IMR-90 (cell line): ENCODE results near the gene CLDN14. TPM values are rescaled to one million over a fixed set of nuclear protein-coding genes. Genes with fewer than 3 reads are reported as not detected.

Source experiments
- ATAC-seq: fragments of 200-7000 bp; cut with Tn5 transposase; 2 replicates; pipeline ENCODE4 v1.9.1; 2020; ENCODE audit warnings: low read depth, mild to moderate bottlenecking, moderate library complexity
- BruUV-seq: library from RNA; stranded (reverse); fragments of 400-500 nt; replicated peaks from 2 replicates; lab custom pipeline; 2021; lab: Mats Ljungman, UMichigan
- CTCF ChIA-PET: fragments of 300-600 bp; formaldehyde crosslinking; extraction: SDS; loops from one replicate; lab custom pipeline; 2021; ENCODE audit warnings: antibody characterized with exemption; lab: Yijun Ruan, JAX
- POLR2A ChIA-PET: fragments of 300-600 bp; sonication (Branson Sonifier 250); formaldehyde crosslinking; loops from one replicate; lab custom pipeline; 2022; ENCODE audit warnings: antibody characterized with exemption; ENCODE audit not compliant: unreplicated experiment; lab: Charles Lee
- DNase-seq: peaks from one replicate; pipeline ENCODE4 v3.0.0; 2013
- H2AFZ ChIP-seq: replicated peaks from 2 replicates; pipeline ENCODE3; 2013; ENCODE audit warnings: low read length, mild to moderate bottlenecking; ENCODE audit not compliant: poor library complexity
- H2AK5ac ChIP-seq: 2 replicates; pipeline ENCODE4 v1.6.1; 2013; ENCODE audit warnings: low read depth, low read length, inconsistent platforms
- H2AK9ac ChIP-seq: replicated peaks from 2 replicates; pipeline ENCODE3; 2013; ENCODE audit warnings: mild to moderate bottlenecking, low read depth, low read length, moderate library complexity; ENCODE audit not compliant: poor library complexity
- H2BK120ac ChIP-seq: 2 replicates; pipeline ENCODE4 v1.6.1; 2013; ENCODE audit warnings: low read depth, low read length, inconsistent platforms
- H2BK15ac ChIP-seq: 3 replicates; pipeline ENCODE4 v1.6.1; 2013; ENCODE audit warnings: low read depth, low read length, inconsistent platforms
- H2BK20ac ChIP-seq: 2 replicates; pipeline ENCODE4 v1.6.1; 2013; ENCODE audit warnings: low read depth, mild to moderate bottlenecking, inconsistent platforms, low read length, moderate library complexity
- H2BK5ac ChIP-seq: 2 replicates; pipeline ENCODE4 v1.6.1; 2013; ENCODE audit warnings: mild to moderate bottlenecking, low read depth, low read length, inconsistent platforms; ENCODE audit not compliant: poor library complexity, severe bottlenecking
- H3K14ac ChIP-seq: replicated peaks from 2 replicates; pipeline ENCODE4 v1.6.1; 2013; ENCODE audit warnings: low read depth, low read length, inconsistent platforms
- H3K18ac ChIP-seq: 2 replicates; pipeline ENCODE4 v1.6.1; 2013; ENCODE audit warnings: low read depth, low read length, control low read depth
- H3K23ac ChIP-seq: 2 replicates; pipeline ENCODE4 v1.6.1; 2013; ENCODE audit warnings: low read depth, low read length, inconsistent platforms
- H3K27ac ChIP-seq: 2 replicates; pipeline ENCODE4 v1.5.1; 2013; ENCODE audit warnings: mild to moderate bottlenecking, control low read depth, low read length; ENCODE audit not compliant: insufficient read depth
- H3K27me3 ChIP-seq: 2 replicates; pipeline ENCODE4 v1.6.1; 2013; ENCODE audit warnings: low read length; ENCODE audit not compliant: control insufficient read depth, insufficient read depth
- H3K36me3 ChIP-seq: 2 replicates; pipeline ENCODE4 v1.6.1; 2013; ENCODE audit warnings: low read length, mixed read lengths; ENCODE audit not compliant: control insufficient read depth, insufficient read depth
- H3K4ac ChIP-seq: 2 replicates; pipeline ENCODE4 v1.6.1; 2013; ENCODE audit warnings: low read depth, low read length, inconsistent platforms
- H3K4me1 ChIP-seq: 2 replicates; pipeline ENCODE4 v1.6.1; 2013; ENCODE audit warnings: low read length, mixed read lengths; ENCODE audit not compliant: control insufficient read depth, insufficient read depth
- H3K4me2 ChIP-seq: 2 replicates; pipeline ENCODE4 v1.6.1; 2013; ENCODE audit warnings: low read depth, mild to moderate bottlenecking, control low read depth, low read length, moderate library complexity
- H3K4me3 ChIP-seq: 2 replicates; pipeline ENCODE4 v1.5.1; 2013; ENCODE audit warnings: low read depth, mild to moderate bottlenecking, control low read depth, low read length, moderate library complexity; ENCODE audit not compliant: insufficient read depth
- H3K56ac ChIP-seq: 2 replicates; pipeline ENCODE4 v1.6.1; 2013; ENCODE audit warnings: low read length, inconsistent platforms; ENCODE audit not compliant: insufficient read depth; ENCODE audit errors: extremely low read depth
- H3K79me1 ChIP-seq, 2 experiments: 2 replicates each; pipeline ENCODE4 v1.6.1; 2013; ENCODE audit warnings: low read length in 2 of 2, inconsistent platforms in 1 of 2, low read depth in 1 of 2
- H3K9ac ChIP-seq: 2 replicates; pipeline ENCODE4 v1.6.1; 2013; ENCODE audit warnings: low read depth, low read length, control low read depth
- H3K9me1 ChIP-seq: 2 replicates; pipeline ENCODE4 v1.6.1; 2013; ENCODE audit warnings: low read length, inconsistent platforms; ENCODE audit not compliant: insufficient read depth
- H3K9me3 ChIP-seq: 2 replicates; pipeline ENCODE4 v1.6.1; 2013; ENCODE audit warnings: low read length; ENCODE audit not compliant: control insufficient read depth, insufficient read depth
- H4K20me1 ChIP-seq: 2 replicates; pipeline ENCODE4 v1.6.1; 2013; ENCODE audit warnings: low read length, inconsistent platforms; ENCODE audit not compliant: insufficient read depth
- H4K5ac ChIP-seq: 2 replicates; pipeline ENCODE4 v1.6.1; 2013; ENCODE audit warnings: mild to moderate bottlenecking, low read depth, low read length, control low read depth
- H4K8ac ChIP-seq, 2 experiments: 2 replicates each; pipeline ENCODE4 v1.6.1; 2013; ENCODE audit warnings: low read depth in 2 of 2, low read length in 2 of 2, control low read depth in 1 of 2, inconsistent platforms in 1 of 2
- H4K91ac ChIP-seq: 2 replicates; pipeline ENCODE4 v1.6.1; 2013; ENCODE audit warnings: low read depth, low read length, inconsistent platforms; ENCODE audit not compliant: insufficient read depth
- BHLHE40 ChIP-seq: fragments of 150-350 bp; IDR thresholded peaks from 2 replicates; pipeline ENCODE4 v1.6.1; 2016; ENCODE audit warnings: mild to moderate bottlenecking, low read depth, low read length
- CEBPB ChIP-seq: IDR thresholded peaks from 2 replicates; pipeline ENCODE4 v1.6.1; 2012; ENCODE audit warnings: low read depth, low read length, improper control_type of control experiment
- ELK1 ChIP-seq: fragments of 150-350 bp; IDR thresholded peaks from 2 replicates; pipeline ENCODE4 v1.6.1; 2016; ENCODE audit warnings: low read depth, mild to moderate bottlenecking, low read length, moderate library complexity, borderline replicate concordance
- MAFK ChIP-seq: IDR thresholded peaks from 2 replicates; pipeline ENCODE4 v1.6.1; 2012; ENCODE audit warnings: low read depth, low read length, improper control_type of control experiment
- MAZ ChIP-seq: IDR thresholded peaks from 2 replicates; pipeline ENCODE4 v1.6.1; 2012; ENCODE audit warnings: low read depth, mild to moderate bottlenecking, low read length, improper control_type of control experiment, moderate library complexity, borderline replicate concordance
- MXI1 ChIP-seq: IDR thresholded peaks from 2 replicates; pipeline ENCODE4 v1.6.1; 2012; ENCODE audit warnings: low read depth, mild to moderate bottlenecking, low read length, moderate library complexity, borderline replicate concordance
- NFE2L2 ChIP-seq: fragments of 150-350 bp; IDR thresholded peaks from 2 replicates; pipeline ENCODE4 v1.6.1; 2016; ENCODE audit warnings: low read depth, mild to moderate bottlenecking, low read length
- POLR2A ChIP-seq: IDR thresholded peaks from 2 replicates; pipeline ENCODE4 v1.6.1; 2012; ENCODE audit warnings: mild to moderate bottlenecking, low read depth, low read length
- SMC3 ChIP-seq: fragments of 150-350 bp; IDR thresholded peaks from 2 replicates; pipeline ENCODE4 v1.6.1; 2016; ENCODE audit warnings: low read depth, mild to moderate bottlenecking, antibody characterized with exemption, low read length, moderate library complexity
- USF2 ChIP-seq: fragments of 150-350 bp; IDR thresholded peaks from 2 replicates; pipeline ENCODE4 v1.6.1; 2017; ENCODE audit warnings: mild to moderate bottlenecking, antibody characterized with exemption, low read length, low read depth
- WGBS, 2 experiments: methylation state at CpG; one replicate each; pipeline versions ENCODE4 v1.1.5 to v1.1.7; 2013; ENCODE audit warnings: missing lambda C conversion rate in 2 of 2; ENCODE audit not compliant: insufficient read length in 1 of 2; ENCODE audit errors: extremely low coverage in 2 of 2; 5-methylcytosine and 5-hydroxymethylcytosine counted together
- dilution Hi-C: fragments of 300-500 bp; cut with HindIII; formaldehyde crosslinking; loops from one replicate; pipeline ENCODE4 v1.14.3; 2018; ENCODE audit warnings: low sequenced_read_pairs; ENCODE audit not compliant: unreplicated experiment
- in situ Hi-C: fragments of 300-500 bp; cut with MboI; formaldehyde crosslinking; loops from 3 replicates; pipeline ENCODE4 v1.14.3; 2019; ENCODE audit warnings: low sequenced_read_pairs, inconsistent platforms, mixed read lengths
- intact Hi-C: fragments of 100-400 bp; cut with micrococcal nuclease; formaldehyde crosslinking; loops from 2 replicates; pipeline ENCODE4 v1.10.0; 2022
- polyA plus RNA-seq, 3 experiments: library from polyadenylated mRNA; depleted of rRNA; stranded (reverse); fragments of >200 nt; gene quantifications; 2 replicates each; pipeline ENCODE4 v1.2.3, GENCODE V29; 2012; ENCODE audit warnings: low replicate concordance in 1 of 3
- total RNA-seq: library from RNA; depleted of rRNA; stranded (reverse); fragments of >200 nt; gene quantifications from 2 replicates; pipeline ENCODE4 v1.2.3, GENCODE V29; 2012

Gene CLDN14
- total and polyA plus RNA-seq, 2 of the 4 experiments (the other 2 are of a cell fraction) = not detected

- Histone ChIP-seq H2BK15ac (no peak overlapping the region), H3K14ac (no peak overlapping the region), H3K4me3 (no peak overlapping the region), H2AK5ac (no peak overlapping the region), H3K9ac (no peak overlapping the region), H2BK20ac (no peak overlapping the region), H3K9me1 (no peaks in the 10 kb centered on the region), H3K27me3 (peaks cover 43% of the 10 kb centered on the region), H2BK5ac (no peak overlapping the region), H3K4me2 (no peak overlapping the region), H3K23ac (no peak overlapping the region), H3K4ac (no peak overlapping the region), H3K27ac (no peak overlapping the region), H3K36me3 (no peaks in the 10 kb centered on the region), H3K18ac (no peak overlapping the region), H2BK120ac (no peak overlapping the region), H3K4me1 (no peaks in the 10 kb centered on the region), H4K8ac (no peak overlapping the region), H4K20me1 (no peaks in the 10 kb centered on the region), H4K91ac (no peak overlapping the region), H4K5ac (no peak overlapping the region), H3K79me1 (no peaks in the 10 kb centered on the region), H3K56ac (no peak overlapping the region), H2AFZ (no peak overlapping the region), H3K9me3 (no peaks in the 10 kb centered on the region; the same call in 1 of the 2 replicates), H2AK9ac (no peak overlapping the region)
- in situ Hi-C loops = no loop called here
- no peak for TF ChIP-seq SMC3
- no peak for TF ChIP-seq USF2
- no peak for TF ChIP-seq MXI1
- no peak for TF ChIP-seq NFE2L2
- no peak for TF ChIP-seq ELK1
- TF ChIP-seq POLR2A = no peak
- TF ChIP-seq MAZ = no peak
- TF ChIP-seq MAFK = no peak
- TF ChIP-seq CEBPB = no peak
- TF ChIP-seq BHLHE40 = no peak
- dilution Hi-C loops = no loop called here
- intact Hi-C loops = no loop called here
- WGBS, 2 experiments = no CpG with 5 or more reads among the region's 1 CpG
- no peak for DNase-seq
- ATAC-seq = no peak
- no TSS peak for BruUV-seq
- POLR2A ChIA-PET = no interaction called here
- CTCF ChIA-PET = no interaction called here
Observed at GRCh38 chr21:36513430-36513829, 33.5 kb upstream of the CLDN14 start.
